GM19023 (cell line): Measurements from ENCODE around the gene CDKAL1.
"Not testable (repeated sequence)": the region's sequence is repeated elsewhere in the genome, so short reads cannot be mapped to it uniquely, and the experiment has no call there.

Experiments
- ATAC-seq: cut with Tn5 transposase; IDR thresholded peaks from one replicate; pipeline ENCODE4 v1.9.1; 2021; ENCODE audit warnings: mild to moderate bottlenecking, moderate library complexity; ENCODE audit not compliant: unreplicated experiment

CDKAL1 gene

GRCh38 chr6:21186479-21187055 is 652.3 kb downstream of the CDKAL1 start:
- ATAC-seq, result no peak

- ATAC-seq, result no peak
These were observed 653.2 kb downstream of the CDKAL1 start for GRCh38 chr6:21187485-21187884.

GRCh38 chr6:21188505-21189223 is 654.4 kb downstream of the CDKAL1 start:
- no peak for ATAC-seq

GRCh38 chr6:21189759-21190158 is 655.5 kb downstream of the CDKAL1 start:
- no peak for ATAC-seq

- ATAC-seq, result no peak
These were observed 656.4 kb downstream of the CDKAL1 start for GRCh38 chr6:21190701-21191100.

- ATAC-seq, result no peak
These were observed 659.7 kb downstream of the CDKAL1 start for GRCh38 chr6:21193790-21194475.

GRCh38 chr6:21195301-21195700 is 661.0 kb downstream of the CDKAL1 start:
- ATAC-seq, result not testable (repeated sequence)

GRCh38 chr6:21198032-21198640 is 663.9 kb downstream of the CDKAL1 start:
- no peak for ATAC-seq

- no peak for ATAC-seq
These were observed 665.0 kb downstream of the CDKAL1 start for GRCh38 chr6:21199262-21199661.

GRCh38 chr6:21200134-21200870 is 666.0 kb downstream of the CDKAL1 start:
- ATAC-seq, result no peak

GRCh38 chr6:21201187-21201586 is 666.9 kb downstream of the CDKAL1 start:
- no peak for ATAC-seq

GRCh38 chr6:21201637-21202350 is 667.5 kb downstream of the CDKAL1 start:
- ATAC-seq, result no peak

- ATAC-seq, result no peak
These were observed 668.3 kb downstream of the CDKAL1 start for GRCh38 chr6:21202521-21202920.

- ATAC-seq, result no peak
These were observed 670.7 kb downstream of the CDKAL1 start for GRCh38 chr6:21204951-21205350.

GRCh38 chr6:21208081-21208795 is 674.0 kb downstream of the CDKAL1 start:
- peak; percentile 52 for ATAC-seq

- ATAC-seq, result no peak
These were observed 674.5 kb downstream of the CDKAL1 start for GRCh38 chr6:21208796-21209186.

- ATAC-seq, result peak; percentile 48
These were observed 679.2 kb downstream of the CDKAL1 start for GRCh38 chr6:21213492-21213891.

GRCh38 chr6:21214738-21215448 is 680.6 kb downstream of the CDKAL1 start:
- ATAC-seq, result no peak

- no peak for ATAC-seq
These were observed 685.0 kb downstream of the CDKAL1 start for GRCh38 chr6:21219241-21219640.
